ENCODE measurements around the gene BIN1.

DNA sequence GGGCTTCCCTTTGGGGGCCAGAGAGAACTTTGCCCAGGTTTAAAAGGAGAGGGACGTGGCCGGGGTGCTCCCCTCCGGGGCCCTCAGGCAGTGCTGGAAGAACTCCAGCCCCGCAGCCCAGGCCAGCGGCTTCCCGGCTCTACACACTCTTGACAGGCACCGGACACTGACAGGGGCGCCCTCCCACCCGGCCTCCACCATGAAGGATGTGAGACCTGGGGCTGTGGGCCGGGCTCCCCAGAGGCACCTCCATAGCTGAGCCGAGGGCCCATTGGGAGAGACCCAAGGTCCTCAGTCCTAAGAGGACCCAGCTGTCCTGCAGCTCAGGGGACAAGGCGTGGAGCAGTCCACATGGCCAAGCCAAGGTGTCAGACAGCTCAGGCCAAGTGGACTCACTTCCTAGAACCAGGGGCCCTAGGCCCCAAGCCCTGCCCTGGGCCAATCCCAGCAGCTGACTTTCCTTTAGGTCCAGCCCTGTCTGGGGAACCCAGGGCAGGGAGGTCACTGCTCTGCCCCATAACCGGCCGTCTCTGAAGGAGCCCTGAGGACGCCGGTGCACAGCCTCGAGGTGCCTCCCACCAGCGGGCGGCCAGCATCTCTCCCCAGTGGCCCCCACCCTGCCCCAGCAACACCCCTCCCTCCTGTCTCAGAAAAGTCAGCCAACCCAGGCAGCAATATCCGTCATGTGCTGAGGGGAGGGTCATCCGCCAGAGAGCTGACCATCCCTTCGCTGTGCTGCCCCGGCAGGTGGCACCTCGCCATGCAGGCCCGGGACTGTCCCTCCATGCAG is 51.8 kb downstream of the BIN1 start:
- no peak for TF ChIP-seq ZBTB43 (CRISPR knock-in tag; IDR thresholded peaks at IDR 0.05)
- no peak for TF ChIP-seq FOXP1 (CRISPR knock-in tag; IDR thresholded peaks at IDR 0.05; ENCODE audit: borderline replicate concordance)
- TF ChIP-seq, protein P1, sequence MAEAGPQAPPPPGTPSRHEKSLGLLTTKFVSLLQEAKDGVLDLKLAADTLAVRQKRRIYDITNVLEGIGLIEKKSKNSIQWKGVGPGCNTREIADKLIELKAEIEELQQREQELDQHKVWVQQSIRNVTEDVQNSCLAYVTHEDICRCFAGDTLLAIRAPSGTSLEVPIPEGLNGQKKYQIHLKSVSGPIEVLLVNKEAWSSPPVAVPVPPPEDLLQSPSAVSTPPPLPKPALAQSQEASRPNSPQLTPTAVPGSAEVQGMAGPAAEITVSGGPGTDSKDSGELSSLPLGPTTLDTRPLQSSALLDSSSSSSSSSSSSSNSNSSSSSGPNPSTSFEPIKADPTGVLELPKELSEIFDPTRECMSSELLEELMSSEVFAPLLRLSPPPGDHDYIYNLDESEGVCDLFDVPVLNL (CRISPR knock-in tag; IDR thresholded peaks at IDR 0.05; ENCODE audit: borderline replicate concordance, low read depth), result no peak
- TF ChIP-seq NFE2L1 (CRISPR knock-in tag; IDR thresholded peaks at IDR 0.05), result no peak
- TF ChIP-seq TCF7 (CRISPR knock-in tag; IDR thresholded peaks at IDR 0.05; ENCODE audit: low read depth), result no peak
- TF ChIP-seq, protein P2, sequence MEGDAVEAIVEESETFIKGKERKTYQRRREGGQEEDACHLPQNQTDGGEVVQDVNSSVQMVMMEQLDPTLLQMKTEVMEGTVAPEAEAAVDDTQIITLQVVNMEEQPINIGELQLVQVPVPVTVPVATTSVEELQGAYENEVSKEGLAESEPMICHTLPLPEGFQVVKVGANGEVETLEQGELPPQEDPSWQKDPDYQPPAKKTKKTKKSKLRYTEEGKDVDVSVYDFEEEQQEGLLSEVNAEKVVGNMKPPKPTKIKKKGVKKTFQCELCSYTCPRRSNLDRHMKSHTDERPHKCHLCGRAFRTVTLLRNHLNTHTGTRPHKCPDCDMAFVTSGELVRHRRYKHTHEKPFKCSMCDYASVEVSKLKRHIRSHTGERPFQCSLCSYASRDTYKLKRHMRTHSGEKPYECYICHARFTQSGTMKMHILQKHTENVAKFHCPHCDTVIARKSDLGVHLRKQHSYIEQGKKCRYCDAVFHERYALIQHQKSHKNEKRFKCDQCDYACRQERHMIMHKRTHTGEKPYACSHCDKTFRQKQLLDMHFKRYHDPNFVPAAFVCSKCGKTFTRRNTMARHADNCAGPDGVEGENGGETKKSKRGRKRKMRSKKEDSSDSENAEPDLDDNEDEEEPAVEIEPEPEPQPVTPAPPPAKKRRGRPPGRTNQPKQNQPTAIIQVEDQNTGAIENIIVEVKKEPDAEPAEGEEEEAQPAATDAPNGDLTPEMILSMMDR (IDR thresholded peaks at IDR 0.05), result no peak
- TF ChIP-seq, protein P3, sequence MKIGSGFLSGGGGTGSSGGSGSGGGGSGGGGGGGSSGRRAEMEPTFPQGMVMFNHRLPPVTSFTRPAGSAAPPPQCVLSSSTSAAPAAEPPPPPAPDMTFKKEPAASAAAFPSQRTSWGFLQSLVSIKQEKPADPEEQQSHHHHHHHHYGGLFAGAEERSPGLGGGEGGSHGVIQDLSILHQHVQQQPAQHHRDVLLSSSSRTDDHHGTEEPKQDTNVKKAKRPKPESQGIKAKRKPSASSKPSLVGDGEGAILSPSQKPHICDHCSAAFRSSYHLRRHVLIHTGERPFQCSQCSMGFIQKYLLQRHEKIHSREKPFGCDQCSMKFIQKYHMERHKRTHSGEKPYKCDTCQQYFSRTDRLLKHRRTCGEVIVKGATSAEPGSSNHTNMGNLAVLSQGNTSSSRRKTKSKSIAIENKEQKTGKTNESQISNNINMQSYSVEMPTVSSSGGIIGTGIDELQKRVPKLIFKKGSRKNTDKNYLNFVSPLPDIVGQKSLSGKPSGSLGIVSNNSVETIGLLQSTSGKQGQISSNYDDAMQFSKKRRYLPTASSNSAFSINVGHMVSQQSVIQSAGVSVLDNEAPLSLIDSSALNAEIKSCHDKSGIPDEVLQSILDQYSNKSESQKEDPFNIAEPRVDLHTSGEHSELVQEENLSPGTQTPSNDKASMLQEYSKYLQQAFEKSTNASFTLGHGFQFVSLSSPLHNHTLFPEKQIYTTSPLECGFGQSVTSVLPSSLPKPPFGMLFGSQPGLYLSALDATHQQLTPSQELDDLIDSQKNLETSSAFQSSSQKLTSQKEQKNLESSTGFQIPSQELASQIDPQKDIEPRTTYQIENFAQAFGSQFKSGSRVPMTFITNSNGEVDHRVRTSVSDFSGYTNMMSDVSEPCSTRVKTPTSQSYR (CRISPR knock-in tag; IDR thresholded peaks at IDR 0.05), result no peak
- TF ChIP-seq, protein P4, sequence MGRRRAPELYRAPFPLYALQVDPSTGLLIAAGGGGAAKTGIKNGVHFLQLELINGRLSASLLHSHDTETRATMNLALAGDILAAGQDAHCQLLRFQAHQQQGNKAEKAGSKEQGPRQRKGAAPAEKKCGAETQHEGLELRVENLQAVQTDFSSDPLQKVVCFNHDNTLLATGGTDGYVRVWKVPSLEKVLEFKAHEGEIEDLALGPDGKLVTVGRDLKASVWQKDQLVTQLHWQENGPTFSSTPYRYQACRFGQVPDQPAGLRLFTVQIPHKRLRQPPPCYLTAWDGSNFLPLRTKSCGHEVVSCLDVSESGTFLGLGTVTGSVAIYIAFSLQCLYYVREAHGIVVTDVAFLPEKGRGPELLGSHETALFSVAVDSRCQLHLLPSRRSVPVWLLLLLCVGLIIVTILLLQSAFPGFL (CRISPR knock-in tag; IDR thresholded peaks at IDR 0.05; ENCODE audit: borderline replicate concordance), result no peak
- TF ChIP-seq NR1H2 (CRISPR knock-in tag; IDR thresholded peaks at IDR 0.05), result no peak
- no peak for TF ChIP-seq NFYB (CRISPR knock-in tag; conservative IDR thresholded peaks at IDR 0.05; ENCODE audit: low read depth)
- TF ChIP-seq FOXJ3 (CRISPR knock-in tag; IDR thresholded peaks at IDR 0.05; ENCODE audit: borderline replicate concordance), result no peak
